GM23338 (cell line): ENCODE measurements around the gene GLIS2. TPM values are rescaled to one million over a fixed set of nuclear protein-coding genes. Genes with fewer than 3 reads are reported as not detected.

ENCODE experiments used
- ATAC-seq: fragments of 200-7000 bp; cut with Tn5 transposase; 3 replicates; pipeline ENCODE4 v1.9.1; 2020
- DNase-seq: peaks from one replicate; pipeline ENCODE4 v3.0.0-alpha.2; 2015; ENCODE audit warnings: low spot score
- H2AFZ ChIP-seq: fragments of 200-600 bp; sonication (generic); 2 replicates; pipeline ENCODE4 v1.8.0; 2016; ENCODE audit warnings: antibody characterized with exemption, mild to moderate bottlenecking, moderate library complexity
- H3F3A ChIP-seq: fragments of 200-600 bp; sonication (generic); replicated peaks from 2 replicates; pipeline ENCODE4 v1.8.0; 2017; ENCODE audit warnings: antibody characterized with exemption, mixed run types, low read depth
- H3K27ac ChIP-seq: fragments of 200-600 bp; sonication (generic); 2 replicates; pipeline ENCODE4 v1.6.1; 2016; ENCODE audit warnings: low read depth
- H3K27me3 ChIP-seq: fragments of 200-600 bp; sonication (generic); 2 replicates; pipeline ENCODE4 v1.8.0; 2016; ENCODE audit warnings: mild to moderate bottlenecking, mixed run types, moderate library complexity; ENCODE audit not compliant: insufficient read depth
- H3K36me3 ChIP-seq: fragments of 200-600 bp; sonication (generic); 2 replicates; pipeline ENCODE4 v1.8.0; 2016; ENCODE audit warnings: mild to moderate bottlenecking; ENCODE audit not compliant: insufficient read depth
- H3K4me1 ChIP-seq: fragments of 200-600 bp; sonication (generic); 2 replicates; pipeline ENCODE4 v1.8.0; 2016; ENCODE audit warnings: mild to moderate bottlenecking, moderate library complexity; ENCODE audit not compliant: insufficient read depth
- H3K4me2 ChIP-seq: fragments of 200-600 bp; sonication (generic); 2 replicates; pipeline ENCODE4 v1.7.1; 2017; ENCODE audit warnings: mixed run types
- H3K4me3 ChIP-seq: fragments of 200-600 bp; sonication (generic); 2 replicates; pipeline ENCODE4 v1.6.1; 2016; ENCODE audit warnings: mixed run types
- H3K79me2 ChIP-seq: fragments of 200-600 bp; sonication (generic); replicated peaks from 2 replicates; pipeline ENCODE4 v1.8.0; 2017; ENCODE audit warnings: mild to moderate bottlenecking; ENCODE audit not compliant: insufficient read depth
- H3K9me2 ChIP-seq: fragments of 200-600 bp; sonication (generic); 2 replicates; pipeline ENCODE4 v1.8.0; 2017; ENCODE audit not compliant: insufficient read depth
- H4K20me1 ChIP-seq: fragments of 200-600 bp; sonication (generic); replicated peaks from 2 replicates; pipeline ENCODE4 v1.8.0; 2017; ENCODE audit warnings: mild to moderate bottlenecking; ENCODE audit not compliant: insufficient read depth
- H3K27ac Mint-ChIP-seq: 2 replicates; pipeline ENCODE4 v1.8.0; 2020; ENCODE audit warnings: inconsistent platforms, mild to moderate bottlenecking, moderate library complexity, mixed read lengths
- H3K27me3 Mint-ChIP-seq: 3 replicates; pipeline ENCODE4 v1.8.0; 2022; ENCODE audit warnings: low read depth, mild to moderate bottlenecking, moderate library complexity, mixed read lengths, inconsistent platforms; ENCODE audit not compliant: insufficient read depth, poor library complexity
- H3K36me3 Mint-ChIP-seq: 3 replicates; pipeline ENCODE4 v1.8.0; 2021; ENCODE audit warnings: low read depth, mild to moderate bottlenecking, inconsistent platforms, moderate library complexity, mixed read lengths
- H3K4me1 Mint-ChIP-seq: 3 replicates; pipeline ENCODE4 v1.8.0; 2020; ENCODE audit warnings: mild to moderate bottlenecking, inconsistent platforms, mixed read lengths
- H3K4me3 Mint-ChIP-seq: 3 replicates; pipeline ENCODE4 v1.8.0; 2021; ENCODE audit warnings: moderate library complexity, mild to moderate bottlenecking, inconsistent platforms, mixed read lengths
- H3K9me3 Mint-ChIP-seq: 3 replicates; pipeline ENCODE4 v1.8.0; 2020; ENCODE audit warnings: moderate library complexity, mild to moderate bottlenecking, inconsistent platforms, mixed read lengths
- CREB1 ChIP-seq: fragments of 250-450 bp; sonication (Bioruptor Pico); IDR thresholded peaks from 2 replicates; pipeline ENCODE4 v1.5.0; 2020; ENCODE audit warnings: low read depth, mild to moderate bottlenecking, moderate library complexity
- EZH2 ChIP-seq: fragments of 200-600 bp; sonication (generic); IDR thresholded peaks from one replicate; pipeline ENCODE4 v1.8.0; 2017; ENCODE audit warnings: antibody characterized with exemption, mild to moderate bottlenecking, low read depth; ENCODE audit not compliant: unreplicated experiment
- POLR2AphosphoS5 ChIP-seq: IDR thresholded peaks from 2 replicates; pipeline ENCODE4 v1.6.1; 2016; ENCODE audit warnings: antibody characterized with exemption, low read depth
- STAT1 ChIP-seq: IDR thresholded peaks from one replicate; pipeline ENCODE4 v1.6.1; 2016; ENCODE audit warnings: antibody characterized with exemption; ENCODE audit not compliant: unreplicated experiment
- ZNF114 ChIP-seq: fragments of 250-450 bp; sonication (Bioruptor Pico); IDR thresholded peaks from 2 replicates; pipeline ENCODE4 v1.5.0; 2020; ENCODE audit warnings: mild to moderate bottlenecking, moderate library complexity
- ZNF331 ChIP-seq: fragments of 250-450 bp; sonication (Bioruptor Pico); IDR thresholded peaks from 2 replicates; pipeline ENCODE4 v1.5.0; 2020; ENCODE audit warnings: low read depth, mild to moderate bottlenecking, moderate library complexity
- polyA plus RNA-seq: library from polyadenylated mRNA; unstranded; fragments of >200 nt; fragmentation: Nextera tagmentation; extraction: Ambion mirVana; gene quantifications from 2 replicates; pipeline ENCODE4 v1.2.1, GENCODE V29; 2016
- total RNA-seq: library from RNA; depleted of rRNA; stranded (reverse); fragments of >200 nt; shearing (Covaris generic); gene quantifications from 2 replicates; pipeline ENCODE4 v1.2.3, GENCODE V29; 2014
- TF ChIP-seq, protein P1 (sequence below): IDR thresholded peaks from 2 replicates; pipeline ENCODE4 v1.6.1; 2016; ENCODE audit warnings: antibody characterized with exemption
- TF ChIP-seq, protein P2 (sequence below): fragments of 250-450 bp; sonication (Bioruptor Pico); IDR thresholded peaks from 2 replicates; pipeline ENCODE4 v1.5.0; 2020; ENCODE audit warnings: mild to moderate bottlenecking, moderate library complexity
- TF ChIP-seq, protein P3 (sequence below): IDR thresholded peaks from one replicate; pipeline ENCODE4 v1.6.1; 2018; ENCODE audit warnings: antibody characterized with exemption; ENCODE audit not compliant: unreplicated experiment

Gene GLIS2
- total and polyA plus RNA-seq, 2 experiments from 2014 or later, result 8.2 to 10.2 TPM

GRCh38 chr16:4378161-4378666 is 62.3 kb downstream of the GLIS2 start:
- Mint-ChIP-seq H3K27me3 (peaks cover 16% of the 10 kb centered on the region), H3K36me3 (peaks cover 3% of the 10 kb centered on the region; the same call in 2 of the 3 replicates), H3K4me3 (no peak overlapping the region; the same call in 2 of the 3 replicates), H3K9me3 (no peaks in the 10 kb centered on the region), H3K27ac (peak overlapping the region; percentile 26; the same call in 1 of the 2 replicates), H3K4me1 (peaks cover 54% of the 10 kb centered on the region)
- Histone ChIP-seq H3K4me2 (no peak overlapping the region), H3F3A (0 out of 2 replicates have a peak, but pooled peaks cover 9% of the 10 kb centered on the region), H3K36me3 (no peaks in the 10 kb centered on the region), H2AFZ (no peak overlapping the region), H4K20me1 (no peaks in the 10 kb centered on the region; the same call in 1 of the 2 replicates), H3K4me1 (peaks cover 44% of the 10 kb centered on the region), H3K27me3 (no peaks in the 10 kb centered on the region), H3K79me2 (peaks cover 7% of the 10 kb centered on the region), H3K27ac (0 out of 2 replicates have a peak overlapping the region, but pooled peaks have one; percentile 76), H3K9me2 (no peaks in the 10 kb centered on the region), H3K4me3 (no peak overlapping the region)
- TF ChIP-seq EZH2, result no peak
- no peak for TF ChIP-seq ZNF331 (CRISPR knock-in tag)
- TF ChIP-seq, protein P1, sequence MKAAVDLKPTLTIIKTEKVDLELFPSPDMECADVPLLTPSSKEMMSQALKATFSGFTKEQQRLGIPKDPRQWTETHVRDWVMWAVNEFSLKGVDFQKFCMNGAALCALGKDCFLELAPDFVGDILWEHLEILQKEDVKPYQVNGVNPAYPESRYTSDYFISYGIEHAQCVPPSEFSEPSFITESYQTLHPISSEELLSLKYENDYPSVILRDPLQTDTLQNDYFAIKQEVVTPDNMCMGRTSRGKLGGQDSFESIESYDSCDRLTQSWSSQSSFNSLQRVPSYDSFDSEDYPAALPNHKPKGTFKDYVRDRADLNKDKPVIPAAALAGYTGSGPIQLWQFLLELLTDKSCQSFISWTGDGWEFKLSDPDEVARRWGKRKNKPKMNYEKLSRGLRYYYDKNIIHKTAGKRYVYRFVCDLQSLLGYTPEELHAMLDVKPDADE, result no peak
- no peak for TF ChIP-seq ZNF114 (CRISPR knock-in tag)
- DNase-seq (no peak), ATAC-seq (no peak)

DNA sequence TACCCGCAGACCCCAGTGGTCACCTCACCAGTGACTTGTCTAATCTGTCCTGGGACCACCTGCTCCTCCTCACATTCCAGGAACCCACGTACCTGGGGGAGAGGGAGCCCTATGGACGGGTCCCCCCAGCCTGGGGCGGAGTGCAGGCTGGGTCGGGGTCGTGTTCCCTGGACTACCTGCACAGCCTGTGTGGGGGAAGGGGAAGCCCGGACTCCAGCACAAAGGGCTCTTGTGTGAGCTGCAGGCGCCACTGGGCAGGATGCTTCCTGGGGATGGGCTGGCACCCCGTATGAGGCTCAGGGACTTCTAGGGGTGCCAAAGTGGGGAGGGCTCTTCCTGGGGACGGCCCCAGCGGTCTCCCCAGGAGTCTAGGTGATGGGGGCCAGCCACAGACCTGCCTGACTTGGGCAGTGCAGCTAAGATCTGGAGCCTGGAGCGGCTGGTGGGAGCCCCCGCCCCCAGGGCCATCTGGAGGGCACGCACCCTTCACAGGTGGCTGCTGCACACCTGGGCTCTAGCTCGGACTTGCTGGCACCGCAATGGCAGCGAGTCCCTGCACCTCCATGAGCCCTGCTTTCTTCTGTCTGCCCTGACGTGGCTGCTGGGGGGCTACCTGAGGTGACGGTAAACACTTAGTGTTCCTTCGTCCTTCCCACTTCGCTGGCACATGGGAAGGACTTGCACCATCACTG is 63.3 kb downstream of the GLIS2 start:
- no peak overlapping the region for H3K27ac Mint-ChIP-seq
- H3K4me3 Mint-ChIP-seq, result no peak overlapping the region
- H3K4me3 ChIP-seq, result no peak overlapping the region
- peaks cover 3% of the 10 kb centered on the region; the same call in 2 of the 3 replicates for H3K36me3 Mint-ChIP-seq
- no peak overlapping the region for H3K27ac ChIP-seq
- peaks cover 13% of the 10 kb centered on the region for H3K27me3 Mint-ChIP-seq
- DNase-seq (no peak), ATAC-seq (no peak)
- peaks cover 7% of the 10 kb centered on the region for H3K79me2 ChIP-seq
- H3F3A ChIP-seq, result 0 out of 2 replicates have a peak, but pooled peaks cover 6% of the 10 kb centered on the region
- H3K4me2 ChIP-seq, result no peak overlapping the region
- H3K9me3 Mint-ChIP-seq, result no peaks in the 10 kb centered on the region
- H3K4me1 ChIP-seq, result peaks cover 35% of the 10 kb centered on the region
- H3K9me2 ChIP-seq, result no peaks in the 10 kb centered on the region
- no peaks in the 10 kb centered on the region for H3K36me3 ChIP-seq
- peaks cover 49% of the 10 kb centered on the region for H3K4me1 Mint-ChIP-seq
- H4K20me1 ChIP-seq, result no peaks in the 10 kb centered on the region; the same call in 1 of the 2 replicates
- no peak overlapping the region for H2AFZ ChIP-seq
- H3K27me3 ChIP-seq, result no peaks in the 10 kb centered on the region
- TF ChIP-seq, protein P2, sequence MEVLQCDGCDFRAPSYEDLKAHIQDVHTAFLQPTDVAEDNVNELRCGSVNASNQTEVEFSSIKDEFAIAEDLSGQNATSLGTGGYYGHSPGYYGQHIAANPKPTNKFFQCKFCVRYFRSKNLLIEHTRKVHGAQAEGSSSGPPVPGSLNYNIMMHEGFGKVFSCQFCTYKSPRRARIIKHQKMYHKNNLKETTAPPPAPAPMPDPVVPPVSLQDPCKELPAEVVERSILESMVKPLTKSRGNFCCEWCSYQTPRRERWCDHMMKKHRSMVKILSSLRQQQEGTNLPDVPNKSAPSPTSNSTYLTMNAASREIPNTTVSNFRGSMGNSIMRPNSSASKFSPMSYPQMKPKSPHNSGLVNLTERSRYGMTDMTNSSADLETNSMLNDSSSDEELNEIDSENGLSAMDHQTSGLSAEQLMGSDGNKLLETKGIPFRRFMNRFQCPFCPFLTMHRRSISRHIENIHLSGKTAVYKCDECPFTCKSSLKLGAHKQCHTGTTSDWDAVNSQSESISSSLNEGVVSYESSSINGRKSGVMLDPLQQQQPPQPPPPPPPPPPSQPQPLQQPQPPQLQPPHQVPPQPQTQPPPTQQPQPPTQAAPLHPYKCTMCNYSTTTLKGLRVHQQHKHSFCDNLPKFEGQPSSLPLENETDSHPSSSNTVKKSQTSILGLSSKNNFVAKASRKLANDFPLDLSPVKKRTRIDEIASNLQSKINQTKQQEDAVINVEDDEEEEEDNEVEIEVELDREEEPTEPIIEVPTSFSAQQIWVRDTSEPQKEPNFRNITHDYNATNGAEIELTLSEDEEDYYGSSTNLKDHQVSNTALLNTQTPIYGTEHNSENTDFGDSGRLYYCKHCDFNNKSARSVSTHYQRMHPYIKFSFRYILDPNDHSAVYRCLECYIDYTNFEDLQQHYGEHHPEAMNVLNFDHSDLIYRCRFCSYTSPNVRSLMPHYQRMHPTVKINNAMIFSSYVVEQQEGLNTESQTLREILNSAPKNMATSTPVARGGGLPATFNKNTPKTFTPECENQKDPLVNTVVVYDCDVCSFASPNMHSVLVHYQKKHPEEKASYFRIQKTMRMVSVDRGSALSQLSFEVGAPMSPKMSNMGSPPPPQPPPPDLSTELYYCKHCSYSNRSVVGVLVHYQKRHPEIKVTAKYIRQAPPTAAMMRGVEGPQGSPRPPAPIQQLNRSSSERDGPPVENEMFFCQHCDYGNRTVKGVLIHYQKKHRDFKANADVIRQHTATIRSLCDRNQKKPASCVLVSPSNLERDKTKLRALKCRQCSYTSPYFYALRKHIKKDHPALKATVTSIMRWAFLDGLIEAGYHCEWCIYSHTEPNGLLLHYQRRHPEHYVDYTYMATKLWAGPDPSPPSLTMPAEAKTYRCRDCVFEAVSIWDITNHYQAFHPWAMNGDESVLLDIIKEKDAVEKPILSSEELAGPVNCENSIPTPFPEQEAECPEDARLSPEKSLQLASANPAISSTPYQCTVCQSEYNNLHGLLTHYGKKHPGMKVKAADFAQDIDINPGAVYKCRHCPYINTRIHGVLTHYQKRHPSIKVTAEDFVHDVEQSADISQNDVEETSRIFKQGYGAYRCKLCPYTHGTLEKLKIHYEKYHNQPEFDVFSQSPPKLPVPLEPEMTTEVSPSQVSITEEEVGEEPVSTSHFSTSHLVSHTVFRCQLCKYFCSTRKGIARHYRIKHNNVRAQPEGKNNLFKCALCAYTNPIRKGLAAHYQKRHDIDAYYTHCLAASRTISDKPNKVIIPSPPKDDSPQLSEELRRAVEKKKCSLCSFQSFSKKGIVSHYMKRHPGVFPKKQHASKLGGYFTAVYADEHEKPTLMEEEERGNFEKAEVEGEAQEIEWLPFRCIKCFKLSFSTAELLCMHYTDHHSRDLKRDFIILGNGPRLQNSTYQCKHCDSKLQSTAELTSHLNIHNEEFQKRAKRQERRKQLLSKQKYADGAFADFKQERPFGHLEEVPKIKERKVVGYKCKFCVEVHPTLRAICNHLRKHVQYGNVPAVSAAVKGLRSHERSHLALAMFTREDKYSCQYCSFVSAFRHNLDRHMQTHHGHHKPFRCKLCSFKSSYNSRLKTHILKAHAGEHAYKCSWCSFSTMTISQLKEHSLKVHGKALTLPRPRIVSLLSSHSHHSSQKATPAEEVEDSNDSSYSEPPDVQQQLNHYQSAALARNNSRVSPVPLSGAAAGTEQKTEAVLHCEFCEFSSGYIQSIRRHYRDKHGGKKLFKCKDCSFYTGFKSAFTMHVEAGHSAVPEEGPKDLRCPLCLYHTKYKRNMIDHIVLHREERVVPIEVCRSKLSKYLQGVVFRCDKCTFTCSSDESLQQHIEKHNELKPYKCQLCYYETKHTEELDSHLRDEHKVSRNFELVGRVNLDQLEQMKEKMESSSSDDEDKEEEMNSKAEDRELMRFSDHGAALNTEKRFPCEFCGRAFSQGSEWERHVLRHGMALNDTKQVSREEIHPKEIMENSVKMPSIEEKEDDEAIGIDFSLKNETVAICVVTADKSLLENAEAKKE (CRISPR knock-in tag), result no peak
- TF ChIP-seq EZH2 (no peak), ZNF331 (CRISPR knock-in tag) (no peak), POLR2AphosphoS5 (no peak), STAT1 (no peak), CREB1 (CRISPR knock-in tag) (no peak)
- TF ChIP-seq, protein P3, sequence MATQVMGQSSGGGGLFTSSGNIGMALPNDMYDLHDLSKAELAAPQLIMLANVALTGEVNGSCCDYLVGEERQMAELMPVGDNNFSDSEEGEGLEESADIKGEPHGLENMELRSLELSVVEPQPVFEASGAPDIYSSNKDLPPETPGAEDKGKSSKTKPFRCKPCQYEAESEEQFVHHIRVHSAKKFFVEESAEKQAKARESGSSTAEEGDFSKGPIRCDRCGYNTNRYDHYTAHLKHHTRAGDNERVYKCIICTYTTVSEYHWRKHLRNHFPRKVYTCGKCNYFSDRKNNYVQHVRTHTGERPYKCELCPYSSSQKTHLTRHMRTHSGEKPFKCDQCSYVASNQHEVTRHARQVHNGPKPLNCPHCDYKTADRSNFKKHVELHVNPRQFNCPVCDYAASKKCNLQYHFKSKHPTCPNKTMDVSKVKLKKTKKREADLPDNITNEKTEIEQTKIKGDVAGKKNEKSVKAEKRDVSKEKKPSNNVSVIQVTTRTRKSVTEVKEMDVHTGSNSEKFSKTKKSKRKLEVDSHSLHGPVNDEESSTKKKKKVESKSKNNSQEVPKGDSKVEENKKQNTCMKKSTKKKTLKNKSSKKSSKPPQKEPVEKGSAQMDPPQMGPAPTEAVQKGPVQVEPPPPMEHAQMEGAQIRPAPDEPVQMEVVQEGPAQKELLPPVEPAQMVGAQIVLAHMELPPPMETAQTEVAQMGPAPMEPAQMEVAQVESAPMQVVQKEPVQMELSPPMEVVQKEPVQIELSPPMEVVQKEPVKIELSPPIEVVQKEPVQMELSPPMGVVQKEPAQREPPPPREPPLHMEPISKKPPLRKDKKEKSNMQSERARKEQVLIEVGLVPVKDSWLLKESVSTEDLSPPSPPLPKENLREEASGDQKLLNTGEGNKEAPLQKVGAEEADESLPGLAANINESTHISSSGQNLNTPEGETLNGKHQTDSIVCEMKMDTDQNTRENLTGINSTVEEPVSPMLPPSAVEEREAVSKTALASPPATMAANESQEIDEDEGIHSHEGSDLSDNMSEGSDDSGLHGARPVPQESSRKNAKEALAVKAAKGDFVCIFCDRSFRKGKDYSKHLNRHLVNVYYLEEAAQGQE, result no peak
